ENCODE data around the gene PRDM13.

PRDM13 gene

DNA sequence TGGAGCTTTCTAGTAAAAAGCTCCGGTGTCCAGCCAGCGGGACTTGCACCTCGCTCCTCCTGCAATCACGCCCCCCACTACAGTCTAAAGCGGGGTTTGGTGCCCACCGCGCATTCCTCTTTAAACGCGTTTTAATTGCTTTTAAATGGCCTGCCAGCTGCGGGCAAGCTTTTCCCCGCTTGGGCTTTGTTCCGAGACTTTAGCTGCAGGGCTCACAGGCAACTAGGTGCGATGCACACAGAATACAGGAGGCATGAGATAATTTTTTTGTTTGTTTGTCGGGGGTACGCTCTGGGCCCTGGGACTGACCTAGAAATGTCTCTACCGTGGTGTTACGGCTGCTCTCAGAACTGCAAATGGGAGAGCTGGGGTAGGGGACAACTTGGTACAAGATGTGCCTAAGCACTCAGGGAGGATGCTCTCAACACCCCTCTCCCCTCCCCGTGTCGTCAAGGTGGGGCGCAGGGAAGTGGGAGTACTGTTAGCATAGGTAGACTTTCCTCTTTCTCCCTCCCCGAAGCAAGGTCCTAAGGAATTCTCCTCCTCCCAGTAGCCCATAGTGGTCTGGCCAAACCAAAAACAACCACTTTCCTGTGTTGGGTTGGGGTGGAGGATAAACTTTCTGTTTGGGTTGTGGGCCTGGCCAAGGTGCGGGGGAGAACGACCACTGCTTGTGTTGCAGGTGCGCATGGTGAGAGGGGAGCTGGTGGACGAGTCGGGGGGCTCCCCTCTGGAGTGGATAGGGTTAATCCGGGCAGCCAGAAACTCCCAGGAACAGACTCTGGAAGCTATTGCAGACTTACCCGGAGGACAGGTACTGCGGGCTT lies 1.6 kb downstream of the PRDM13 start:
- peaks cover 20% of the 10 kb centered on the region for H3K4me1 ChIP-seq (ENCODE audit: control insufficient read depth, insufficient read depth, low read depth, low read length)
- no peaks in the 10 kb centered on the region for H3K79me1 ChIP-seq (replicated peaks; ENCODE audit: low read length, poor library complexity, severe bottlenecking)
- H3K18ac ChIP-seq (ENCODE audit: low read depth in 1 of 2, low read length in 2 of 2): no peak overlapping the region
- no peak overlapping the region for H3K4ac ChIP-seq (ENCODE audit: low read depth in 1 of 2, low read length in 2 of 2)
- peaks cover 92 to 100% of the 10 kb centered on the region in 2 experiments for H3K27me3 ChIP-seq (ENCODE audit: control insufficient read depth in 1 of 2, insufficient read depth in 1 of 2, low read length in 2 of 2)
- WGBS: 8% methylated on average over 19 of the region's 29 CpGs
- no peak overlapping the region for H2BK15ac ChIP-seq (ENCODE audit: low read depth, poor library complexity, severe bottlenecking)
- no peak overlapping the region for H3K14ac ChIP-seq (ENCODE audit: low read length in 2 of 2)
- no peak overlapping the region for H4K91ac ChIP-seq (ENCODE audit: low read length)
- no peak overlapping the region for H2BK120ac ChIP-seq (ENCODE audit: low read depth, low read length)
- H2BK5ac ChIP-seq (ENCODE audit: low read depth, low read length, poor library complexity, severe bottlenecking): no peak overlapping the region
- no peak for DNase-seq
- no peaks in the 10 kb centered on the region for H3K36me3 ChIP-seq (ENCODE audit: control insufficient read depth in 1 of 2, insufficient read depth in 2 of 2, low read depth in 1 of 2, low read length in 2 of 2)
- H3K9me3 ChIP-seq (ENCODE audit: control insufficient read depth, low read length): no peaks in the 10 kb centered on the region
- H2AK5ac ChIP-seq (ENCODE audit: low read length, severe bottlenecking): no peak overlapping the region
- no peak overlapping the region for H3K27ac ChIP-seq (ENCODE audit: low read length, poor library complexity, severe bottlenecking)
- no peak overlapping the region for H4K8ac ChIP-seq (ENCODE audit: low read length)
- H3K4me3 ChIP-seq (ENCODE audit: insufficient read depth in 1 of 2, low read depth in 1 of 2, low read length in 2 of 2): no peak overlapping the region
- no peak overlapping the region for H3K23ac ChIP-seq (ENCODE audit: low read length in 2 of 2)
- no peak overlapping the region for H2AFZ ChIP-seq (ENCODE audit: low read depth, low read length)
- H2BK12ac ChIP-seq (ENCODE audit: low read length in 2 of 2): no peak overlapping the region
- no peak overlapping the region for H3K4me2 ChIP-seq (ENCODE audit: low read length, poor library complexity, severe bottlenecking)
- H3K9ac ChIP-seq (ENCODE audit: low read length): no peak overlapping the region

DNA sequence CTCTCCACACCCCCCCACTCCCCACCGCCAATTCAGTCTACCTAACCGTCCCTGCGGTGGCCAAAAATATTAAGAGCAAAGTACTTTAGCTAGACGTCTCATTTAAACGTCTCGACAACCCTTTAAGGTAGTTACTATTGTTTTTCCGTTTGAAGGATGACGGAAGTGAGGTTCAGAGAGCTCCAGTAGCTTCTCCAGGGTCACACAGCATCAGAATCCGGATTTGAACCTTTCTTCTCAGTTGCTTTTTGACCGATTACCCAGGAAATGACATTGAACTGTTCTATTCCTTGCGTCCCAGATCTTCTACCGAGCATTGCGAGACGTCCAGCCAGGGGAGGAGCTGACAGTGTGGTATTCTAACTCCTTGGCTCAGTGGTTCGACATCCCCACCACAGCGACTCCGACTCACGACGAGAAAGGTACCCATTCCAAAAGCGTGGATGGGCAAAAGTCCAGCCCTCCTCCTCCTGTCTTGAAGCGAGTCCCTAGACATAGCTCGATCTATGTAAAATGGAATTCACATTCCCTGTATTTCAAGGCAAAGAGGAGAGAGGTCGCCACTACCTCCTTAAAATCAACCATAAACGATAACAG lies 2.4 kb downstream of the PRDM13 start:
- Histone ChIP-seq H3K79me1 (replicated peaks; ENCODE audit: low read length, poor library complexity, severe bottlenecking) (no peaks in the 10 kb centered on the region), H3K27me3 (ENCODE audit: control insufficient read depth in 1 of 2, insufficient read depth in 1 of 2, low read length in 2 of 2) (peaks cover 87 to 98% of the 10 kb centered on the region in 2 experiments), H4K8ac (ENCODE audit: low read length) (no peak overlapping the region), H3K14ac (ENCODE audit: low read length in 2 of 2) (no peak overlapping the region), H3K4me2 (ENCODE audit: low read length, poor library complexity, severe bottlenecking) (no peak overlapping the region), H3K27ac (ENCODE audit: low read length, poor library complexity, severe bottlenecking) (no peak overlapping the region), H3K4ac (ENCODE audit: low read depth in 1 of 2, low read length in 2 of 2) (no peak overlapping the region), H3K23ac (ENCODE audit: low read length in 2 of 2) (no peak overlapping the region), H2BK5ac (ENCODE audit: low read depth, low read length, poor library complexity, severe bottlenecking) (no peak overlapping the region), H3K18ac (ENCODE audit: low read depth in 1 of 2, low read length in 2 of 2) (no peak overlapping the region), H3K9me3 (ENCODE audit: control insufficient read depth, low read length) (no peaks in the 10 kb centered on the region), H3K9ac (ENCODE audit: low read length) (no peak overlapping the region), H2BK15ac (ENCODE audit: low read depth, poor library complexity, severe bottlenecking) (no peak overlapping the region), H3K36me3 (ENCODE audit: control insufficient read depth in 1 of 2, insufficient read depth in 2 of 2, low read depth in 1 of 2, low read length in 2 of 2) (no peaks in the 10 kb centered on the region), H2AK5ac (ENCODE audit: low read length, severe bottlenecking) (no peak overlapping the region), H2BK120ac (ENCODE audit: low read depth, low read length) (no peak overlapping the region), H4K91ac (ENCODE audit: low read length) (no peak overlapping the region), H3K4me3 (ENCODE audit: insufficient read depth in 1 of 2, low read depth in 1 of 2, low read length in 2 of 2) (no peak overlapping the region), H2BK12ac (ENCODE audit: low read length in 2 of 2) (no peak overlapping the region), H2AFZ (ENCODE audit: low read depth, low read length) (no peak overlapping the region), H3K4me1 (ENCODE audit: control insufficient read depth, insufficient read depth, low read depth, low read length) (peaks cover 21% of the 10 kb centered on the region)
- WGBS: 14% methylated on average over 21 of the region's 24 CpGs
- DNase-seq: no peak

DNA sequence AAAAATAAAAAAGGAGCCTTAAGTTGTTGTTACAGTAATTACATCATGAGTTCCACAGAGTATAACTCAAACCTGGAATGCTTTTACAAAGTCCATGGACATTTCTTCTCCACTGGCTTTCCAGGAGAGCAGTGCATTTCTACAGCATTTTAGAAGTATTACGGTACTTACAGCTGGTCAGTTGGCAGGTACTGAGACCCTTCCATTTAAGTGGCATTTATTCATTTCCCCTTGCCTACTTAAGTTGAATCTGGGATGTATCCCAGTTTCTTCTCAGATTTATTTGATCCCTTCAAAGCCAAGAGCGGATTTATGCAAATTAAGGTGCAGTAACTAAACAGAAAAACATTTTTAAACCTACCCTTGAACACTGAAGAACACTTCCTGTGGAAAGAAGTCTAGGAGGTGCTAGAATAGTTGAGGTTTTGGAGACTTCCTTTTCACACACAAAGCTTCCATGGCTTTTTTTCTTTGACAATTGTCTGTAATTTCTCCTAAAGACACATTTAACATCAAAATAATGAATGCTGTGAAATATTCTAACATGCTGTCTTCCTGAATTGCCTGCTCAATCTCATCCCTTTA lies 3.4 kb downstream of the PRDM13 start:
- H3K4ac ChIP-seq (ENCODE audit: low read depth in 1 of 2, low read length in 2 of 2): no peak overlapping the region
- H3K23ac ChIP-seq (ENCODE audit: low read length in 2 of 2): no peak overlapping the region
- peaks cover 30% of the 10 kb centered on the region for H3K4me1 ChIP-seq (ENCODE audit: control insufficient read depth, insufficient read depth, low read depth, low read length)
- DNase-seq: no peak
- no peak overlapping the region for H4K8ac ChIP-seq (ENCODE audit: low read length)
- peaks cover 87 to 98% of the 10 kb centered on the region in 2 experiments for H3K27me3 ChIP-seq (ENCODE audit: control insufficient read depth in 1 of 2, insufficient read depth in 1 of 2, low read length in 2 of 2)
- 45% methylated on average over 2 of the region's 2 CpGs for WGBS
- no peak overlapping the region for H3K14ac ChIP-seq (ENCODE audit: low read length in 2 of 2)
- no peak overlapping the region for H2AFZ ChIP-seq (ENCODE audit: low read depth, low read length)
- no peaks in the 10 kb centered on the region for H3K79me1 ChIP-seq (replicated peaks; ENCODE audit: low read length, poor library complexity, severe bottlenecking)
- no peak overlapping the region for H2BK5ac ChIP-seq (ENCODE audit: low read depth, low read length, poor library complexity, severe bottlenecking)
- no peak overlapping the region for H2BK120ac ChIP-seq (ENCODE audit: low read depth, low read length)
- no peak overlapping the region for H2AK5ac ChIP-seq (ENCODE audit: low read length, severe bottlenecking)
- no peak overlapping the region for H3K4me2 ChIP-seq (ENCODE audit: low read length, poor library complexity, severe bottlenecking)
- no peak overlapping the region for H3K4me3 ChIP-seq (ENCODE audit: insufficient read depth in 1 of 2, low read depth in 1 of 2, low read length in 2 of 2)
- H3K18ac ChIP-seq (ENCODE audit: low read depth in 1 of 2, low read length in 2 of 2): no peak overlapping the region
- no peaks in the 10 kb centered on the region for H3K36me3 ChIP-seq (ENCODE audit: control insufficient read depth in 1 of 2, insufficient read depth in 2 of 2, low read depth in 1 of 2, low read length in 2 of 2)
- no peak overlapping the region for H3K9ac ChIP-seq (ENCODE audit: low read length)
- H3K9me3 ChIP-seq (ENCODE audit: control insufficient read depth, low read length): no peaks in the 10 kb centered on the region
- no peak overlapping the region for H2BK12ac ChIP-seq (ENCODE audit: low read length in 2 of 2)
- H2BK15ac ChIP-seq (ENCODE audit: low read depth, poor library complexity, severe bottlenecking): no peak overlapping the region
- H4K91ac ChIP-seq (ENCODE audit: low read length): no peak overlapping the region
- no peak overlapping the region for H3K27ac ChIP-seq (ENCODE audit: low read length, poor library complexity, severe bottlenecking)

DNA sequence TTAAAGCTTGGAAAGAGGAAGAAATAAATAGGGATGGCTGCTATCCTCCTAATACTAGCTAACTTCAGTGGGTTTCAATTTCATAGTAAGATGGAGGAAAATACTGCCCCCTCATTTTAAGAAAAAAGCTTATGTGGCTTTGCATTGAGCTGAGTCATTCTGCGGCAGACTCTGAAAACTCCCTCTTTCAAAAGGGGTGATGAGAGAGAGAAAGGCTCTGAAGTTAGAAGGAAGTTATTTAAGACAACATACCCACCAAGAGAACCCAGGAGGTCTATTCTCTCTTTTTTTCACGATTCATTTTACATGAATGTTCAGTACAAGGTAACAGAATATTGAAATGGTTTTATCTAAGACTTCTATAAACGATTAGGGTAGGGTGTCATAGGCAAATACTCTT lies 4.5 kb downstream of the PRDM13 start:
- H4K8ac ChIP-seq (ENCODE audit: low read length): no peak overlapping the region
- H3K79me1 ChIP-seq (replicated peaks; ENCODE audit: low read length, poor library complexity, severe bottlenecking): no peaks in the 10 kb centered on the region
- no peak overlapping the region for H2BK15ac ChIP-seq (ENCODE audit: low read depth, poor library complexity, severe bottlenecking)
- H3K9me3 ChIP-seq (ENCODE audit: control insufficient read depth, low read length): no peaks in the 10 kb centered on the region
- H3K18ac ChIP-seq (ENCODE audit: low read depth in 1 of 2, low read length in 2 of 2): no peak overlapping the region
- H3K9ac ChIP-seq (ENCODE audit: low read length): no peak overlapping the region
- H2BK5ac ChIP-seq (ENCODE audit: low read depth, low read length, poor library complexity, severe bottlenecking): no peak overlapping the region
- H3K4ac ChIP-seq (ENCODE audit: low read depth in 1 of 2, low read length in 2 of 2): no peak overlapping the region
- no peak overlapping the region for H2BK120ac ChIP-seq (ENCODE audit: low read depth, low read length)
- no peak overlapping the region for H2BK12ac ChIP-seq (ENCODE audit: low read length in 2 of 2)
- no peak overlapping the region for H4K91ac ChIP-seq (ENCODE audit: low read length)
- no peak for DNase-seq
- WGBS: no CpG with 5 or more reads among the region's 3 CpGs
- H3K14ac ChIP-seq (ENCODE audit: low read length in 2 of 2): no peak overlapping the region
- H3K4me1 ChIP-seq (ENCODE audit: control insufficient read depth, insufficient read depth, low read depth, low read length): peaks cover 30% of the 10 kb centered on the region
- H3K36me3 ChIP-seq (ENCODE audit: control insufficient read depth in 1 of 2, insufficient read depth in 2 of 2, low read depth in 1 of 2, low read length in 2 of 2): no peaks in the 10 kb centered on the region
- no peak overlapping the region for H3K27ac ChIP-seq (ENCODE audit: low read length, poor library complexity, severe bottlenecking)
- no peak overlapping the region for H2AK5ac ChIP-seq (ENCODE audit: low read length, severe bottlenecking)
- H2AFZ ChIP-seq (ENCODE audit: low read depth, low read length): no peak overlapping the region
- H3K4me2 ChIP-seq (ENCODE audit: low read length, poor library complexity, severe bottlenecking): no peak overlapping the region
- peaks cover 80 to 98% of the 10 kb centered on the region in 2 experiments for H3K27me3 ChIP-seq (ENCODE audit: control insufficient read depth in 1 of 2, insufficient read depth in 1 of 2, low read length in 2 of 2)
- no peak overlapping the region for H3K23ac ChIP-seq (ENCODE audit: low read length in 2 of 2)
- no peak overlapping the region for H3K4me3 ChIP-seq (ENCODE audit: insufficient read depth in 1 of 2, low read depth in 1 of 2, low read length in 2 of 2)

All from mesenchymal stem cell (in vitro differentiated cells and primary cell).